Raji (cell line): ENCODE measurements around the gene UVRAG.

ENCODE experiments used
- POLR2A ChIP-seq: IDR thresholded peaks from 2 replicates; pipeline ENCODE4 v1.6.1; 2011; ENCODE audit warnings: low read depth, low read length, control low read depth; ENCODE audit not compliant: insufficient read depth

Gene UVRAG

DNA sequence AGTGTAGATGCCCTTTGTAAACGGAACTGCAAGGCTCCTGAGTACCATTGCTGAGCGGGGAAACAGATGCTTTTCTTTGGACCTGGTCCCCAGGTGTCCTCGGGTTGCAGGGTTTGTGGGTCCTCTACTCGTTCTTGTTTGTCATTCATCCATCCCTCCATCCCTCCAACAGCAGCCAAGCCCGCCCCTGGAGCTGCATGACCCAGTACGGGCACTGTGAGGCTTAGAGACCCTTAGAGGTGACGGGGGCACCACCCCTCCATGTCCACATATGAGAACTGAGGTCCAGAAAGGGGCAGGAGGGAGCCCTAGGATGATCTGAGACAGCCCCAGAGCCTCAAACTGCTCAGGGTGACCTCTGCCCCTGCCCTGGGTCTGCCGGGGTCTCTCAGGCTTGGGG lies 345.8 kb downstream of the UVRAG start:
- TF ChIP-seq POLR2A = no peak

GRCh38 chr11:76161261-76161961 lies 346.4 kb downstream of the UVRAG start:
- TF ChIP-seq POLR2A = no peak

DNA sequence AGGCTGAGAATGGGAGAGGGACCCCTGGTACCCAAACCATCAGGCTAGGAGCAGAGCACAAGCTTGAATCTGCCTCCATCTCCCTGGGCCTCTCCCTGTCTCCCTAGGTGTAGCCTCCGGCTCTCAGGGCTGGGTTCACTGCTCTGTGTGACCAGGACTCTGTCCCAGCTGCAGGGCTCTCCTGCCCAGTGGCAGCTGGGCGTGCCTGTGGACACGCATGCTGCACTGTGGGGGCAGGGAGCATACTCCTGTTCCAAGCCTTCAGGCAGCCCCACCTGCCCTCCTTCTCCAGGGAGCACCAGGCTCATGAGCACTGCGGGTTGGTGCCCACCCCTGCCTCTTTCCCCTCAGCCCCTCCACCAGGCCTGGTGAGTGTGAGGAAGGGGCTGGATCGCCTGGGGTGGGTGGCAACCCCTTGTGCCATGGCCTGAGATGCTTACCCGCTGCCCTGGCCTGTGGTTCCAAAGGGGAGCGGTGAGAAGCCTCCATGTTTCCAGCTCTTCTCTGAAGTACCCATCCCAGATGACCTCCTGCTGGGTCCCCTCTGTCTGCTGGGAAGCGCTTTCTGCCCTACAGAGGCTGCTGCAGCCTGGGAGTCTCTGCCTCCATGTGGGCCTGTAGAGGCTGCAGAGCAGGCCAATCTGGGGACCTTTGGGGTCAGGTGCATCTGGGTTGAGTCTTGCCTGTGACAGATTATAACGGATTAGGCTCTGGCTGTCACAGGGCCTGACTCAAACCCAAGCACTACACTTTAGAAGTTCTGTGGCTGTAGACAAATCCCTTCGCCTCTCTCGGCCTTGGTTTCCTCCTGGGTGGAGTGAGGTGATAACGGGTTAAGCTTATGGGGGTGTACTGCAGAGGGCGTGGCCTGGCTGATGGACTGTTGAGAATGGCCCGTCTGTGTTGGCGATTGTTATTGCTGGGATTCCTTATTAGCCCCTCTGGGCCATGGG lies 347.6 kb downstream of the UVRAG start:
- TF ChIP-seq POLR2A = no peak

DNA sequence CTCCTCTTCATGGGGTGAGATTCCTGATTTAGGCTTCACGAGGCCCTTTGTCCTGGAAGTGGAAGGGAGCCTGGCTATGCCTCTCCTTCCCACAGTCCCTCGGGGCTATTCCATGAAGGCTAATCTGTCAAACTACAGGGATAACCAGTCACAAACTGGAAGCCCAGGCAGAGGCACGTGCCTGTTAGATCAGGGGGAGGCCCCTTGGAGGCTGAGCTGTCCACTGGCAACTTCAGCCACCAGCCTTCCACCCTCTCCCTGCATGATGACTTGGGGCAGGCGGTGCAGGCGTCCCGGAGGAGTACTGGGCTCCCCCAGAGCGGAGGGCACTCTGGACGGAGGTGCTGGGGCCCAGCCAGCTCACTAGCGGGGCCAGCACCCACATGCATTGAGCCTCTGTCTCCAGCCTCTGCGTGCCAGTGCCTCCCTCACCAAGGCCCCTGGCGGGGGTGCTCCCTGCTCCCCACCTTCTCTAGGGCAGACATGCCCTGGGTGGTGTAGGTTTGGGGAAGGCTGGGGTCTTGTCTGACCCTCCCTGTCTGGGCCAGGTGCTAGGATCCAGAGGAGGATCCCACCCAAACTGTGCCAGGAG lies 348.4 kb downstream of the UVRAG start:
- TF ChIP-seq POLR2A = no peak

GRCh38 chr11:76164081-76164480 lies 349.1 kb downstream of the UVRAG start:
- TF ChIP-seq POLR2A = no peak

GRCh38 chr11:76164861-76165751 lies 350.1 kb downstream of the UVRAG start:
- TF ChIP-seq POLR2A = no peak

- TF ChIP-seq POLR2A = no peak
Observed at GRCh38 chr11:76166314-76166713, 351.3 kb downstream of the UVRAG start.

DNA sequence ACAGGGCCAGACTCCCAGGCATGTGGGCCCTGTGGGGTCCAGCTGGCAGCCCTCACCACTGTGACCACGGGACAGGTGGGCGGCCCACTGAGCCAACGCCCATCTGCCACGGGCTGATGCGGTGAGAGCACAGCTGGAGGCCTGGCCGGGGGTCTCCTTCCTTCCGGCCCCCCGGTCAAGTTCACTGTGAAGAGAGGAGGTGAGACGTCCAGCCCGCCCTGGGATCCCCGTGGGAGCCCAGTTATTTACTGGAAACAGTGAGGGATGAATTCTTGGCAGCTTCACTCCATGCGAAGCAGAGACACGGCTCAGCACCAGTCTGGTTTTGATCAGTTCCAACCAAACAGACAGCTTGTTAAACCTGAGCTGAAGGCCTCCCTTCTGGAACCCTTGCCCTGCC lies 352.6 kb downstream of the UVRAG start:
- no peak for TF ChIP-seq POLR2A

DNA sequence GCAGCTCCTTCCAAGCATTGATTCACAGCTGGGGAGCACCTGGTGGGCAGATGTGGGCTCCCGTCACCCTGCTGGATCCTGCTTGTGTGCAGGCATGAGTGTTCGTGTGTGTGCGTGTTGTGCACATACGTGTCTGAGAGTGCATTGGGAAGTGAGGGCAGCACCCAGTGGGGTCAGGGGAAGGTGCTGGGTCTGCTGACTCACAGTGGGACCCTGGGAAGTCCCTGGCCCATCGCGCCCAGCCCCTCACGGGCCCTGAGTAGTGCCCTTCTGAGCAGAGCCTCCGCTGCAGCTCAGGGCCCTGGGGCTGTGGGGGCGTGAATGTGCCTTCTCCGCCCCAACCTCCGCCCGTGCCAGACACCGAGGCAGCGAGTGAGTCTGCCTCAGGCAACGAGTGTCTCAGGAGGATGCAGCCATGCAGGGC lies 354.5 kb downstream of the UVRAG start:
- no peak for TF ChIP-seq POLR2A

DNA sequence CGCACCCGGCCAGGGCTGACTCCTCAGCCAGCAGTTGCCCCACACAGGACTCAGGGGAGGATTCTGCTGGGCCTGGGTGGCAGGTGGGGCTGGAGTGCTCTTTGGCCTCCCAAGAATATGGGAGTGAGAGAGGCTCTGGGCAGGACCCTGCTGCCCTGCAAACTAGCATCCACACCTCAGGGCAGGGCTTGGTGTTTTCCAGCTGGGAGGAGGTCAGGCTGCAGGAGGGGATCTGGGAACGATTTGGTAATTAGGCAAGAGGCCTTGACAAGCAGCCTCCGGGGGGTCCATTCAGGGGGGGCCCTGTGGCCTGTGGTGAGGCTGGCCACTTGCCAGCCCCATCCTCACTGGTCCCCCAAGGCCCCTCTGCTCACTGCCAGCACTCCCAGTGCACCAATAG lies 355.5 kb downstream of the UVRAG start:
- TF ChIP-seq POLR2A = no peak

GRCh38 chr11:76172583-76172982 lies 357.6 kb downstream of the UVRAG start:
- TF ChIP-seq POLR2A = no peak

DNA sequence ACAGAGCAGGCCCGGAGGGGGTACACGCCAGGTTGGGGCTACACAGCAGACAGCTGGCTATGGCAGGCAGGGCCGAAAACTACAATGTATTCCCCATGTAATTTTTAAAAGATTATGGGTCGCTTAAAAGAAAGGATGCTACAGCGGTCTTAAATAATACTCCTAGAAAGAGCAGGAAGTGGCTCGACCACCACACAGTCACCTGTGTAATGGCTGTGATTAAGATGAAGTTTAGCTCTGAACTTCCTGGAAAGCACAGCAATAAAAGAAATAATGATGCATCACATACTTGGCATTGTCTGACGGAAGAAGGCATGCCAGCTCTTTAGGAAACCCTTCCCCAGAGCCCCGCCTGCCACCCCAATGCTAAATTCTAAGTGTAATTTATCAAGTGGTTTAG lies 358.7 kb downstream of the UVRAG start:
- TF ChIP-seq POLR2A = no peak

DNA sequence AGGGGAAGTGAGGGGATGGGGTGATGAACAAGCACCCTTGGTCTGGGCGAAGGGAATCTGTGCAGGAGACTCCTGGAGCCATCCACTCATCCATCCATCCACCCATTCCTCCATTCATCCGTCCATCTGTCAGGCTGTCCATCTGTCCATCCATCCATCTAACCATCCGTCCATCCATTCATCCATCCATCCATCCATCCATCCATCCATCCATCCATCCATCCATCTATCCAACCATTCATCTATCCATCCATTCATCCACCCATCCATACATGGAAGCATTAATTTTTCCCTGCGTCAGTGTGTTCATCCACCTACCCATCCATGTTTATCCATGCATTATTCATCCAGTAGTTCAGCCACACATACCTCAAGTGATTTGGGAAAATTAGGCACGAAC lies 359.3 kb downstream of the UVRAG start:
- no peak for TF ChIP-seq POLR2A

DNA sequence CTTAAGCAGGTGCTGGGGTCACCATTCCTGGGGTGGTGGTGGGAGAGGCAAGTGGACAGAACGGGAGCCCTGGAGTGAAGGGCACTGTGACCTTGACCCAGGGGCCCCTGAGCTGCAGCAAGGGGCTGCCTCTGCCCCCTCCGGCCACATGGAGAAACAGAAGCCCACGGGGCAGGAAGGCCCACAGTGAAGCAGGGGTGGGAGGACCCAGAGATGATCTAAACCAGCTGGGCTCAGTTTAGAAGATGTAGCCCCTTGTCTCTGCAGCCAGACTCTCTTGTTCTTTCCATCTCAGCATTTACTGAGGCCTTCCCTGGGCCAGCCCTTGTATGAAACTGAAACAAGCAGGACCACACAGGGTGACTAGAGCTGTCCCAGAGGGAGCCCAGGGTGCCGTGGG lies 360.8 kb downstream of the UVRAG start:
- no peak for TF ChIP-seq POLR2A

- no peak for TF ChIP-seq POLR2A
Observed at GRCh38 chr11:76176463-76176862, 361.5 kb downstream of the UVRAG start.
